NB4 (cell line): ENCODE results near the gene LRP1B.

Source experiments
- CTCF ChIP-seq: IDR thresholded peaks from one replicate; pipeline ENCODE4 v1.5.1; 2012; ENCODE audit warnings: low read depth, low read length
- MYC ChIP-seq: IDR thresholded peaks from 2 replicates; pipeline ENCODE4 v1.6.1; 2011; ENCODE audit warnings: low read depth, low read length

GRCh38 chr2:140604096-140604495 lies 1526.7 kb downstream of the LRP1B start:
- TF ChIP-seq CTCF: no peak
- TF ChIP-seq MYC: no peak
